HG02678 (cell line): ENCODE data around the gene NEK9.
A peak's percentile ranks its signal among the peaks of the same experiment; 100 is the strongest.
"Not testable (repeated sequence)": the region's sequence is repeated elsewhere in the genome, so short reads cannot be mapped to it uniquely, and the experiment has no call there.

ENCODE experiments used
- ATAC-seq: cut with Tn5 transposase; IDR thresholded peaks from one replicate; pipeline ENCODE4 v1.9.1; 2021; ENCODE audit warnings: mild to moderate bottlenecking, moderate library complexity; ENCODE audit not compliant: unreplicated experiment

Gene NEK9

DNA sequence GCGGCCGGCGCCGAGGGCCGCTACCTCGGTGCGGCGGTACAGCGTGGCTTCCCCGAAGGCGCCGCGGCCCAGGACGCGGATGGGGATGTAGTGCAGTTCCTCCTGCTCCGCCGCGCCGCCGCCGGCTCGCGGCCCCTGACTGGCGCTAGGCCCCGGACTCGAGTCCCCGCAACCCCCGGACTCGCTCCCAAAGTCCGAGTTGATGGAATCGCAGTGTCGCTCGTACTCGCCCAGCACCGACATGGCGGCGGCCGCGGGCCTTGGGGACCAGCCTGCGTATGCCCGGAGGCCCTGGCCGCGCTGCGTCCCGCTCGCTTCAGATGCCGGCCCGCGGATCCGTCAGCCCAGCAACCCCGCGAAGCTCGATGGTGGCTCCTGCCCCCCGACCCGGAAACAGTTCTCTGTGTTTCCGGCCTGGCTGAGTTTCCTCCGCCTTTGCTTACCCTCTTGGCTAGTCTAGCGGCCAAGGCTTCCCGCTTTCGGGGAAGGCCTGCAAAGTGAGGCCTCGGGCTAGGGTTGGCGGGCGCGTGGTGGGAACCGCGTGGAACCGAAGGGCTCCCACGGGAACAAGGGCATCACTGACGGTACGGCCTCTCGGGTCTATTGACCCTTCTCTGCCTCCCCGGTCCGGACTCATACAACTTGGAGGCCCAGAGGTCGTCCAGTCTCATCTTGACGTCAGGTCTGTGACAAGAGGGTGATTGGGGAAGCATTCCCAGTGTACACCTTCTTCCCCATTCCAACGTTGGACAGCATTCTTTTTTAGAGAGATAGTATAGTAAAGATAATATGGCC is at the start of gene NEK9:
NEK9 (minus strand) TSS at position 370 of the 795 bp plus-strand sequence; CDS start at position 243, 127 bp downstream.
- ATAC-seq, result peak; percentile 91

DNA sequence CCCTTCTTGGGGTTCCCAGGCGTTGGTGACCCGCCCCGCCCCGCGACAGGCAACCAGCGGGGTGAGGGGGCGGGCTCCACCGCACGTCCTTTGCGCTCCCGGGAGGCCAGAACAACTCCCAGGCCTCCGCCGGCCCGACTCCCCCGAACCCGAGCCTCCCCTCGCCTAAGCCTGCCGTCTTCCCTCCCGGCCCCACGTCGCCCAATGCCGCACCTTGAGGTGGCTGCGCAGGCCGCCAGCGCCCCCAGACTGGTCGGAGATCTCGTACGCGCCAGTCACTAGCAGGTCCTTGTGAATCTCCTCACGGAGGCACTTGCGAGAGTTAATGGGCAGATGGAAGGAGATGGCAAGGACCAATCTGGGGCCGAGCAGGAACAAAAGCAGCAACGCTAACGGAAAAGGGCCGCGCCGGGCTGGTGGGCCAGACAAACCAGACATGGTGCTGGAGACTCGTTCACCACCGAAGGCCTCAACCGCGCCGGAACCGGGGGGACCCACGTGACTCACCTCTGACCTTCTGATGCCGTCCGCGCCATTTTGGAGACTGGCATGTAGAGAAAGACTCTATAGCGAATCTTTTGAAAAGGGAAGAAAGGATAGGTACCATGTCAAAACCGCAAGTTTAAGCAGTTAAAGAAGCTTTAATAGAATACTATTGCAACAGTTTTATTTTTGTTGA is 49.4 kb upstream of the NEK9 start, which contains the start of gene TMED10:
TMED10 (minus strand) TSS at position 471 of the 679 bp plus-strand sequence; CDS start at position 438, 33 bp downstream.
- ATAC-seq, result peak; percentile 80

DNA sequence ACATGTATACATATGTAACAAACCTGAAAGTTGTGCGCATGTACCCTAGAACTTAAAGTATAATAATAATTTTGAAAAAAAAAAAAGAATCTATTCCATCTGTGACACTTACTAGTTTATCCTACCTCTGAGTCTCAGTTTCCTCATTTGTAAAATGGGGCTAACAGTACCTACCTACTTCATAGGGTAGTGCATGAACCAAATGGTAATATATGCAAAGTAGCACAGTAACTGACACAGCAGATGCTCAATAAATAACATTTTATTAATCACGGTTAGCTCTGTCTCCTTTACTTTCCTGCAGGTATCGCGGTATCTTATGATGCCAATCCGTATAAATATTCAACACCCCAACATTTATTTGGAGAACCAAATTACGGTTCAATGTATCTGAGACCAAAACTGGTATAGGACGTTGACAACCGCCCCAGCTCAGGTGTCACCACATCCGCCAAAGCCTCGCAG is 48.9 kb upstream of the NEK9 start:
- ATAC-seq, result peak; percentile 3

DNA sequence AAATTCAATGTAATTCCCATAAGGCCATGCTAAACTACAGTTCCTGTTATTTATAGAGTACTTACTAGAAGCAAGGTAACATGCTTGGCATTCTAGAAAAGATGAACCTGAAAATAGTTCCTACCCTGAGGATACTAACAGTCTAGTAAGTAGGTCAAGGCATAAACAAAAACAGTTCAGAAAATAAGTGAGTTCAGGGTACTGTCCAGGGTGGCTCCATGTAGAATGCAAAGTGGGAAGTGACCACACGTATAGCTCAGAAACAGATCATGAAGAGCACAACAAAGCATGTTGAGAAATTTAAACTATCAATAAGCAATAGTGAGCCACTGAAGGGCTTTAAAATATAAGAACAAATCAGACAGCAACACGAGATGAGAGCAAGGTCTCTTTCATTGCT is 47.2 kb upstream of the NEK9 start:
- no peak for ATAC-seq

DNA sequence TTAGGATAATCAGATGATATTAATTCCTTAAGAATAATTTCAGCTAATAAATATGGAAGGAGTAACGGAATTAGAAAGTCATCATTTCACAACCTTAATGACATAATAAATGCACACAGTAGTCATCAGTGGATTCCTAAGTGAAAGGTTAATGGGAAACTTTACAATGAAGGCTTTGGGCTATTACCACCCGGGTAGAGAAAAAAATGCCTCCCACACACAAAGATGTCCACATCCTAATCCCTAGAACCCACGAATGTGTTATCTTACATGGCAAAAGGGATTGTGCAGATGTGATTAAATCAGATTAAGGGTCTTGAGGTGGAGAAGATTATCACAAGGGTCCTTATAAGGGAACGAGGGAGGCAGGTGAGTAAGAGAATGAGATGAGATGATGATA is 43.9 kb upstream of the NEK9 start:
- ATAC-seq, result no peak

DNA sequence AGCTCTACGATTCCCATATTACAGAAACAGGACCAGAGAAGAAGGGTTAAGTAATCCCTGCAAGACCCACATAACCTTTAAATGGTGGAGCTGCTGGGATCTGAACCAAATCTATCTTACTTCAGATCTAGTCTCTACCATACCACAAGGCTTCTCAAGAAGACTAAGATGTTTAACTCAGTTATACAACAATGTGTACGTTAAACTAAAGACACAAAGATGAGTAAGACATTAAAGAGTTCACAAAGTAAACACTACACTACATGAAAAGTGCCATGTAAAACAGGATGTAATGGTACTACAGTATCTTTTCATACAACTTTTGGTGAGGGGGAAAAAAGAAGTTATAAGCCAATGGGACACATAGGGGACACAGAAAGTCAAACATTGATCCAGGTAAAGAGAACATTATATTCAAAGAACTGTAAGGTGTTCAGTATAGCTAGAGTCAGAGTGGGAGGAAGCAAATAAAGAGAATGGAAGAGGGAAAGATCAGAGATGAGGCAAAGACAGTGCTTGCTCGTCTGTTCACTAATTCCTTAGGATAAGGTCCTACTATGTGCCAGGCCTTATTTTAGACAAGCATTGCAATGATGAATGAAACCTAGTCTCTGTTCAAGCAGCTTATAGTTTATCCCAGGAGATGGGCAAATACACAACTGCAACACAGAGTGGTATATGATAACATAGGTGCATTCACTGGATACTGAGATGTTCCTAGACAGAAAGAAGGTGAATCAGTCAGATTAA is 41.9 kb upstream of the NEK9 start:
- no peak for ATAC-seq

DNA sequence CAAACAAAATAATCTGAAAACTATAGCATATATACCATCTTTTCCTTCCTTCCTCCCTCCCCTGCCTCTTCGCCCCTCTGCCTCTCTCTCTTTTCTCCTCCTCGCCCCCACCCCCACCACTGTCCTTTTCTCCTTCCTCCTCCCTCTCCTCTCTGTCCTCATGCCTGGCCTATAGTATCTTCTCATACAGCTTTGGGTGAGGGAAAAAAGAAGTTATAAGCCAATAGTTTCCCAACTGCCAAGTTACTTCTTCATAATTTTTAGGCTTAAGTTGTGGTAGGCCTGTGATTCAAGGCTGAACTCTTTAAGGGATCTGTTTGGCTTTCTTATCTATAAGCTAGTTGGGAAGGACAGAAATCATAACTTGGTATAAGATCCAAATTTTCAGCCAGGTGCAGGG is 40.5 kb upstream of the NEK9 start:
- no peak for ATAC-seq

DNA sequence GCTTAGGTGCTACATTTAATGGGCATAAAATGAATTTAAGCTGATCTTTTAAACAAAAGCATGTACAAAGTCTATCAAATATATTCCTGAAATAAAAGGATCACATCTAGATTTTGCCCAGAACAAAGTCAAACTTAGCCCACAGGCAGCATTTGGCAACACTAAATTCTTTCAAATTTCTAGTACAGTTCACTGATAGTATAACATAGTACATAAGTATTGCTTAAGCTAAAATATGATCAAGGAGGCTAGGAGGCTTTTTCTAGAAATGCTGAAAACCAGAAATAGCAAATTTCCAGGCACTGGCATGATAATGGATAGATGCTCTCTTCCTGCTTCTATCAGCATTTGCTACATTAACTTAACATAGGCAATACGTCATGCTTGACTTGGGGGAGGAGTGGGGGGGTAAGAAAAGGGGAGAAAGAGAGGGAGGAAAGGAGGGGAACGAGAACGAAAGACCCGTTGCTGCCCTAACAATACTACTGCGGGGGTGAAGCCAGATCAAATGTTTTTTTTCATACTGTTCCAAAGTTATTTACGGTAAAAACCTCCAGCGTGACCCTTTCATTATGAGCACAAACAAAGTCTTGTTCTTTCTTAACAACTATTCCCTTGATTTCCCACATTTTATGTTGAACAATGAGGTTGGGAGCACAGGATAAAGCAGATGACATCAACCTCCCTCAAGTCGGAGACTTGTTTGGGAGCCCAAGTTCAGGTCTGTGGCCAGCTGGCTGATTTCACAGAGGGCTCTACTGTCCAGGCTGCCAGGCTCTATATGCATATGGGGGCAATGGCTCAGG is 38.9 kb upstream of the NEK9 start:
- no peak for ATAC-seq

DNA sequence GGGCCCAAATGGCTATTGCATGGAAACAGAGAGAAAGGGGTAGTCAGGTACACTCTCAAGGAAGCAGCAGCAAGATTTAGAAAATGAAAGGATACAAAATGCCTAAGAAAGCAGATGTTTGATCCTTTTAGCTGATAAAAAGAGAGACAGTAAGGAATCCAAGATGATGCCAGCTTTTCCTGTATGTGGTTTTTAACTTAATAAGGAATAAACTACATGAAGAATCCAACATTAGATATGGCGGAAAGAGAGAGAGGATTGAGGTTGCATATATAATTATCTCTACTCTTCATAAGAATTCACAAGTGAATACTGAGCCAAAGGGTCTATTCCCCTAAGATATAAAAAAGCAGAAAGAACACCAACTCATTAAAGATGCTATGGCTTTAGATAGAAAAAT is 38.0 kb upstream of the NEK9 start:
- no peak for ATAC-seq

DNA sequence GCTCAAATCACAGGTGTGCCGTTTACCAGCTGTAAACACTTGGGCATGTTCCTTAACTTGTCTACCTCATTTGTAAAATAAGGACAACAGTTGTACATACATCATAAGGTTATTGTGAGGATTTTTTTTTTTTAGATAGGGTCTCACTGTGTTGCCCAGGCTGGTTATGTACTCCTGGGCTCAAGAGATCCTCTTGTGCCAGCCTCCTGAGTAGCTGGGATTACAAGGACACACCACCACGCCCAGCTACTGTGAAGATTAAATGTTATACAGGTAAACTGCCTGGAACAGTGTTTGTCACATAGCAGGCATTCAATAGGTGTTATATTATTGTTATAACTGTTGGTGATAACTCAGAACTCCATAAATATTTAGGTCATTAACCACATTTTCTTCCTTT is 36.8 kb upstream of the NEK9 start:
- no peak for ATAC-seq

DNA sequence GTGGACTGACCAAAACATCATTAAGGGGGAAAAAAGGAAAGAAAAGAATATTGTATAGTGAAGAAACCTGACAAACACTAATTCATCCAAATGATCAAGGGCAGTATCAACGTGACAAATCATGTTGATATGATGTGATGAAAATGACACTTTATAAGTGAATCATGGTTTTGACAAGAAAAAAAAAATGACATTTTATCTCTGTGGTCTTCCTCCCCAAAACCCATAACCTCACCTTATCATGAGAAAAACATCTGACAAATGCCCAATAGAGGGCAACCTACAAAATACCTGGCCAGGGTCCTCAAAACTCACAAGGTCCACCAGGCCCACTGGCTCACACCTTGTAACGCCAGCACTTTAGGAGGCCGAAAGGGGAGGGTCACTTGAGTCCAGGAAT is 35.8 kb upstream of the NEK9 start:
- ATAC-seq, result no peak

DNA sequence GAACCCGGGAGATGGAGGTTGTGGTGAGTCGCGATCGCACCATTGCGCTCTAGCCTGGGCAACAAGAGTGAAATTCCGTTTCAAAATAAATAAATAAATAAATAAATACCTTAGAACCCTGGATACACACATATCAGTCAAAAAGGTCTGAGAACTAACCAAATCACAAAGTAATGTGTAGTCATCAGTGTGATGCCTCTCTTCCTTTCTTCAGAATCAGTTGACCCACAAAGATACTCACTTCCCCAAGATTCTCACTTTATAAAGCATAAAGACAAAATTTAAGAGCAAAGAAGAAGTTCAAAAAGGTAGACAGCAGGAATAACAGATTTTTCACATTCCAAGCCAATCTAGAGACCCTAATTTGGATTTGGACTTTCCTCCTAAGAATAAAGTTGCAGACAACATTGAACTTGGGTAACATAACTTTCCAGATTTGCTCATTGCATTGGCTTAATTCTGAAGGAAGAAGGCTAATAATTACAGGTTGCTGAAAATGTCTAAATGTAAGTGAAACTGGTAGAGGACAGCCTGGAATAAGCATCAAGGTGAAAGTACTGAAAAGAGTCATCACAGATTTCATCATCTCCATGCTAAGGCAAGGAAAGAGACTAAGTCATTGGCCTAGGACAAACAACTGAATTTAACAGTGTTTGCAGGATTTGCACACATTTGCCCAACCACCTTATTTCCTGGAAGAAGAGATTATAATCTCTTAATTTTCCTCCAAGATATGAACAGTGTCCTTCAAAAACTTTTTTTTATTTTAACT is 32.2 kb upstream of the NEK9 start:
- no peak for ATAC-seq

DNA sequence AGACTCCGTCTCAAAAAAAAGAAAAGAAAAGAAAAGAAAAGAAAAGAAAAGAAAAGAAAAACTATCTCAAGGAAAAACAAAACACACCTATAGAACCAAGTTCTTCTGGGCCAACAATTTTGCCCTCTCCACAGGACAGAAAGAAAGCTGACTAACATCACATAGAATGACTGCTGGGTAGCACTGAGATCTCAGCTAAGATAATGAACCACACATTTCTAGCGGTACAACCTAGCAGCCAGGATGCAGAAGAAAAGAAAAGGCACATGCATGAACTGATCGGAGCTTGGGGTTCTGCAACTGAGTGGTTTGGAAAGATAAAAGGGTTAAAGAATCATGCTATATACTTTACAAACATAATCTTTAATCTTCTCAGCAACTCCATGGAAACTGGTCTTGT is 30.1 kb upstream of the NEK9 start:
- no peak for ATAC-seq

DNA sequence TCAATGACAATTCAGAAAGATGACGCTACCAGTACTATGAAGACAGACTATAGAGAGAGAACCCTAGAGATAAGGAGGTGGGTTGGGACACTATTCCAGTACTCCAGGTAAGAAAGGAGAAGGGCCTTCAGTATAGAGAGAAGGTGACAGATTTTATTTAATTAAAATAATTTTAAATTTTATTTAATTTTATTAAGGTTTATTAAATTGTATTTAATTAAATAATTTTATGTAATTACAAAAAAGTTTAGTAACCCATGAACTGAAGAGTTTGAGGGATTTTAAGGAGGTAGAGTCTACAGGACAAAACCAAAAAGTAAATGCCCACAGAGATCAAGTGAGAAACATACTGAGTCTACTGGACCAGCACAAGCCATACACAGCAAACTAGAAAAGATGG is 29.3 kb upstream of the NEK9 start:
- no peak for ATAC-seq

DNA sequence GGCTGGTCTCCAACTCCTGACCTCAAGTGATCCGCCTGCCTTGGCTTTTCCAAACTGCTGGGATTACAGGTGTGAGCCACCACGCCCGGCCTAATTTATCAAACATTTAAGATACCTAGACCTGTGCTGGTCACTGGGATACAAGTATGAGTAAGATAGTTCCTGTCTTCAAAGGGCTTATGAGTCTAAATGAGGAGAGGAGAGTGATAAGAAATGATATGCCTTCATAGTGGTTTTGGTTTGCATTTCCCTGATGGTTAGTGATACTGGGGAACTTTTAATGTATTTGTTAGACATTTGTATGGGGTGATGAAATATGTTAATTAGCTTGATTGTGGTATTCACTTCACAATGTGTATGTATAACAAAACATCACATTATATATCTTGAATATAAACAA is 28.3 kb upstream of the NEK9 start:
- ATAC-seq, result no peak

DNA sequence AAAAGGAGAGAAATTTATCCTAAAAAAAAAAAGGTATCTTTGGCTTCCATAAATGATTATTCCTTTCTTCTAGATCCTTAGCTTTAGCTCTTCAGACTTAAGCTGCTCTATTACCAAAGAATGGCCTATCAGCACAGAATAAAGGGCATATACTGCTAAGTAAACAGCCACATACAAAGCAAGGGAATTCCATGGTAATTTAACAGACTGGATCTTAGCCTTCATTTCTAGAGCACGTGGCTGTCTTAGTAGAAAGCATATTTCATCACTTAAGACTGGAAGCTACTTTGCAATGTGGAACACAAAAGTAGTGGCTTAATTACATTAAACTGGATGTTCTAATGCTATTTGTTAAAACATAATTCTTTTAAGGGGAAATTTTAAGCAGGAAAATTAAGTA is 26.4 kb upstream of the NEK9 start:
- no peak for ATAC-seq

DNA sequence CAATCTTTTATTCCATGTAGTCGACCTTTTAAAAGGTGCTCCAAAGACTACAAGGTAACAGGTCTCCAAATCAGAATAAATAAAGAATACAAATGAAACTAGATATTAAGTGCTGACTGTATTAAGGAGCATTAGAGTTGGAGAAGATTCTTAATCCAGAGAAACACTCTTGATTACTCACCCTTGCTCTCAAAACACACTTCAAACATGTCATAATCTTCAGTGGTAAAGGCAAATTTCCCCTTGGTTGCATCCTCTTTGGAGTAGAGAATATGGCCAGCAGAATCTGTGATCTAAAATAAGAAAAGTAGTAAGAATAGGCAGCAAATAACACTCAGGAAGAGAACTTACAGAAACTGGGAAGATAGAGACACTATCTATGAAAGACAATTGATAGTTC is 25.0 kb upstream of the NEK9 start:
- ATAC-seq, result no peak

DNA sequence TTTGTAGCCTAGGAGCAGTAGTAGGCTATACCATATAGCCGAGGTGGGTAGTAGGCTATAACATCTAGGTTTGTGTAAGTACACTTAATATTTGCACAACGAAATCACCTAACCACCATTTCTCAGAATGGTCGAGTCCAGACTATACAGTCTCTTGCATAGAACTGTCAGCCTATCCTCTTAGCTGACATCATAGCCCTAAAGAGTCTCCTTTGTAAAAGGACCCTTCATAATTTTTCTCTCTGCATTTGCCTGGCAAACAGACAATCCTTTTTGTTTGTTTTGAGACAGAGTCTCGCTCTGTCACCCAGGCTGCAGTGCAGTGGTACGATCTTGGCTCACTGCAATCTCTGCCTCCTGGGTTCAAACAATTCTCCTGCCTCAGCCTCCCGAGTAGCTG is 23.8 kb upstream of the NEK9 start:
- not testable (repeated sequence) for ATAC-seq

DNA sequence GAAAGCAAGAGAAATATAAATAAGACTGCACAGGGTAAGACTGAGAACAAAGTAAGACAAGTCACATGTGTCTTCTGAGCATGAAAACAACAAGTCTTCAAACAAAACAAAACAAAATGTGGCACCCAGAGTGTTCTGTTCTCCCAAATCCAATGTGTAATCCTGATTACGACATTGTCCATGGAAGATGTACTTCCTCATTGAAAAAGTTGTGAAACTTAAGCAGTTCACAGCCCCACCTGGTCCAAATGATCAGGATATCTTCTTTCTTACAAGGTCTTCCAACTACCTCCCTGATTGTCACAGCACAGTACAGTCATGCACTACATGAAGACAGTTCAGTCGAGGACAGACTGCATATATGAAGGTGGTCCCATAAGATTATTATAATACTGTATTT is 23.3 kb upstream of the NEK9 start:
- no peak for ATAC-seq
